WERI-Rb-1 (cell line): ENCODE results near the gene GUCA1A.

Experiments used
- DNase-seq: peaks from one replicate; pipeline ENCODE4 v3.0.0-alpha.2; 2020
- H3K27ac ChIP-seq: fragments of 250-450 bp; sonication (Bioruptor Pico); 2 replicates; pipeline ENCODE4 v1.5.1; 2020; ENCODE audit warnings: mild to moderate bottlenecking, moderate library complexity
- H3K27me3 ChIP-seq: fragments of 250-450 bp; sonication (Bioruptor Pico); 2 replicates; pipeline ENCODE4 v1.5.1; 2021; ENCODE audit warnings: mild to moderate bottlenecking, low read depth, moderate library complexity; ENCODE audit not compliant: insufficient read depth, severe bottlenecking
- H3K36me3 ChIP-seq: fragments of 250-450 bp; sonication (Bioruptor Pico); 2 replicates; pipeline ENCODE4 v1.5.1; 2020; ENCODE audit warnings: mild to moderate bottlenecking, moderate library complexity
- H3K4me3 ChIP-seq: 2 replicates; pipeline ENCODE4 v1.5.1; 2011; ENCODE audit warnings: low read depth, mild to moderate bottlenecking, control low read depth, low read length
- H3K9me3 ChIP-seq: fragments of 250-450 bp; sonication (Bioruptor Pico); 2 replicates; pipeline ENCODE4 v1.5.1; 2021; ENCODE audit warnings: mild to moderate bottlenecking, moderate library complexity; ENCODE audit not compliant: severe bottlenecking
- CTCF ChIP-seq: IDR thresholded peaks from 2 replicates; pipeline ENCODE4 v1.5.1; 2011; ENCODE audit warnings: low read depth, mild to moderate bottlenecking, control low read depth, inconsistent platforms, low read length

GUCA1A gene

GRCh38 chr6:42136508-42137193, 36.5 kb upstream of the GUCA1A start:
- Histone ChIP-seq H3K27ac (peak overlapping the region; percentile 33), H3K36me3 (no peaks in the 10 kb centered on the region), H3K9me3 (no peaks in the 10 kb centered on the region), H3K4me3 (no peak overlapping the region), H3K27me3 (no peaks in the 10 kb centered on the region)
- peak; percentile 83 for DNase-seq
- TF ChIP-seq CTCF = peak; percentile 79

DNA sequence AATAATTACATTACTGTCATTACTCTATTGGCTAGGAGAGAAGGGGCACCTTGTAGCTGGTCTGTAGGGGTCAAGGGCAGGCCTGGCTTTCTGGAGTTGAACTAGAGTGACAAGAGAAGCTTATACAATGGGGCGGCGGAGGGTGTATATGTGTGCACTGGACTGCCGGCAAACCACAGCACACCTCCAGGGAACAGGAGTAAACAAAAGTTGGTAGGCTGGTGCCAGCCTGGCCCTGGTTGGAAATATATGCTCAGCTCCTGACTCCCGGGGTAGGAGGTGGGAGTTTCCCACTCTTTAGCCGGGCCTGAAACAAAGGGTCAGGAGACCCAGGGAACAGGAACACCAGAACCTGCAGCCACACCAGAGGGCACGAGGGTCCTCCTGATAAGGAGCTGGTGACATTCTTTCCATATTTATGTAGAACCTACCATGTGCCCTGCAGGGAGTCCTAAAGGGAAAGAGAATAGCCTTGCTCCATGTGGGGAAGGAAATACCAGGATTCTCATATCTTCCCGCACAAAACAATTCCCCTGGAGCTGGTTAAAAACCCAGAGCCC, 35.9 kb upstream of the GUCA1A start:
- Histone ChIP-seq H3K4me3 (no peak overlapping the region), H3K9me3 (no peaks in the 10 kb centered on the region), H3K36me3 (no peaks in the 10 kb centered on the region), H3K27me3 (no peaks in the 10 kb centered on the region), H3K27ac (peak overlapping the region; percentile 33)
- no peak for TF ChIP-seq CTCF
- DNase-seq = no peak

GRCh38 chr6:42138190-42138589, 35.0 kb upstream of the GUCA1A start:
- H3K27ac ChIP-seq = no peak overlapping the region
- no peaks in the 10 kb centered on the region for H3K27me3 ChIP-seq
- H3K9me3 ChIP-seq = no peaks in the 10 kb centered on the region
- DNase-seq = no peak
- H3K4me3 ChIP-seq = no peak overlapping the region
- TF ChIP-seq CTCF = no peak
- no peaks in the 10 kb centered on the region for H3K36me3 ChIP-seq

- Histone ChIP-seq H3K27ac (0 out of 2 replicates have a peak overlapping the region, but pooled peaks have one; percentile 1), H3K4me3 (no peak overlapping the region), H3K27me3 (no peaks in the 10 kb centered on the region), H3K36me3 (no peaks in the 10 kb centered on the region), H3K9me3 (no peaks in the 10 kb centered on the region)
- DNase-seq = peak; percentile 49
- TF ChIP-seq CTCF = no peak
Observed at GRCh38 chr6:42138630-42139619, 34.2 kb upstream of the GUCA1A start.

GRCh38 chr6:42140032-42140431, 33.1 kb upstream of the GUCA1A start:
- DNase-seq = no peak
- Histone ChIP-seq H3K27ac (no peak overlapping the region), H3K9me3 (no peaks in the 10 kb centered on the region), H3K27me3 (no peaks in the 10 kb centered on the region), H3K4me3 (no peak overlapping the region), H3K36me3 (no peaks in the 10 kb centered on the region)
- TF ChIP-seq CTCF = no peak
